GM23338 (cell line): ENCODE measurements around the gene UNC5B. TPM values are rescaled to one million over a fixed set of nuclear protein-coding genes. Genes with fewer than 3 reads are reported as not detected.

Experiments
- ATAC-seq: fragments of 200-7000 bp; cut with Tn5 transposase; 3 replicates; pipeline ENCODE4 v1.9.1; 2020
- DNase-seq: peaks from one replicate; pipeline ENCODE4 v3.0.0-alpha.2; 2015; ENCODE audit warnings: low spot score
- H2AFZ ChIP-seq: fragments of 200-600 bp; sonication (generic); 2 replicates; pipeline ENCODE4 v1.8.0; 2016; ENCODE audit warnings: antibody characterized with exemption, mild to moderate bottlenecking, moderate library complexity
- H3F3A ChIP-seq: fragments of 200-600 bp; sonication (generic); replicated peaks from 2 replicates; pipeline ENCODE4 v1.8.0; 2017; ENCODE audit warnings: antibody characterized with exemption, mixed run types, low read depth
- H3K27ac ChIP-seq: fragments of 200-600 bp; sonication (generic); 2 replicates; pipeline ENCODE4 v1.6.1; 2016; ENCODE audit warnings: low read depth
- H3K27me3 ChIP-seq: fragments of 200-600 bp; sonication (generic); 2 replicates; pipeline ENCODE4 v1.8.0; 2016; ENCODE audit warnings: mild to moderate bottlenecking, mixed run types, moderate library complexity; ENCODE audit not compliant: insufficient read depth
- H3K36me3 ChIP-seq: fragments of 200-600 bp; sonication (generic); 2 replicates; pipeline ENCODE4 v1.8.0; 2016; ENCODE audit warnings: mild to moderate bottlenecking; ENCODE audit not compliant: insufficient read depth
- H3K4me1 ChIP-seq: fragments of 200-600 bp; sonication (generic); 2 replicates; pipeline ENCODE4 v1.8.0; 2016; ENCODE audit warnings: mild to moderate bottlenecking, moderate library complexity; ENCODE audit not compliant: insufficient read depth
- H3K4me2 ChIP-seq: fragments of 200-600 bp; sonication (generic); 2 replicates; pipeline ENCODE4 v1.7.1; 2017; ENCODE audit warnings: mixed run types
- H3K4me3 ChIP-seq: fragments of 200-600 bp; sonication (generic); 2 replicates; pipeline ENCODE4 v1.6.1; 2016; ENCODE audit warnings: mixed run types
- H3K79me2 ChIP-seq: fragments of 200-600 bp; sonication (generic); replicated peaks from 2 replicates; pipeline ENCODE4 v1.8.0; 2017; ENCODE audit warnings: mild to moderate bottlenecking; ENCODE audit not compliant: insufficient read depth
- H3K9me2 ChIP-seq: fragments of 200-600 bp; sonication (generic); 2 replicates; pipeline ENCODE4 v1.8.0; 2017; ENCODE audit not compliant: insufficient read depth
- H4K20me1 ChIP-seq: fragments of 200-600 bp; sonication (generic); replicated peaks from 2 replicates; pipeline ENCODE4 v1.8.0; 2017; ENCODE audit warnings: mild to moderate bottlenecking; ENCODE audit not compliant: insufficient read depth
- H3K27ac Mint-ChIP-seq: 2 replicates; pipeline ENCODE4 v1.8.0; 2020; ENCODE audit warnings: inconsistent platforms, mild to moderate bottlenecking, moderate library complexity, mixed read lengths
- H3K27me3 Mint-ChIP-seq: 3 replicates; pipeline ENCODE4 v1.8.0; 2022; ENCODE audit warnings: low read depth, mild to moderate bottlenecking, moderate library complexity, mixed read lengths, inconsistent platforms; ENCODE audit not compliant: insufficient read depth, poor library complexity
- H3K36me3 Mint-ChIP-seq: 3 replicates; pipeline ENCODE4 v1.8.0; 2021; ENCODE audit warnings: low read depth, mild to moderate bottlenecking, inconsistent platforms, moderate library complexity, mixed read lengths
- H3K4me1 Mint-ChIP-seq: 3 replicates; pipeline ENCODE4 v1.8.0; 2020; ENCODE audit warnings: mild to moderate bottlenecking, inconsistent platforms, mixed read lengths
- H3K4me3 Mint-ChIP-seq: 3 replicates; pipeline ENCODE4 v1.8.0; 2021; ENCODE audit warnings: moderate library complexity, mild to moderate bottlenecking, inconsistent platforms, mixed read lengths
- H3K9me3 Mint-ChIP-seq: 3 replicates; pipeline ENCODE4 v1.8.0; 2020; ENCODE audit warnings: moderate library complexity, mild to moderate bottlenecking, inconsistent platforms, mixed read lengths
- CTCF ChIP-seq, 2 experiments: fragments of 200-600 bp in 1 of 2; sonication (generic) in 1 of 2; conservative IDR thresholded peaks; 2 replicates each; pipeline versions ENCODE4 v1.5.1 to v1.6.1; 2016 to 2017; ENCODE audit warnings: antibody characterized with exemption in 2 of 2, low read depth in 2 of 2, mild to moderate bottlenecking in 2 of 2, moderate library complexity in 1 of 2
- ETS1 ChIP-seq: IDR thresholded peaks from 2 replicates; pipeline ENCODE4 v1.6.1; 2016; ENCODE audit warnings: antibody characterized with exemption
- EZH2 ChIP-seq: fragments of 200-600 bp; sonication (generic); IDR thresholded peaks from one replicate; pipeline ENCODE4 v1.8.0; 2017; ENCODE audit warnings: antibody characterized with exemption, mild to moderate bottlenecking, low read depth; ENCODE audit not compliant: unreplicated experiment
- JUNB ChIP-seq: IDR thresholded peaks from one replicate; pipeline ENCODE4 v1.6.1; 2016; ENCODE audit warnings: antibody characterized with exemption; ENCODE audit not compliant: unreplicated experiment
- POLR2AphosphoS5 ChIP-seq: IDR thresholded peaks from 2 replicates; pipeline ENCODE4 v1.6.1; 2016; ENCODE audit warnings: antibody characterized with exemption, low read depth
- STAT1 ChIP-seq: IDR thresholded peaks from one replicate; pipeline ENCODE4 v1.6.1; 2016; ENCODE audit warnings: antibody characterized with exemption; ENCODE audit not compliant: unreplicated experiment
- ZNF114 ChIP-seq: fragments of 250-450 bp; sonication (Bioruptor Pico); IDR thresholded peaks from 2 replicates; pipeline ENCODE4 v1.5.0; 2020; ENCODE audit warnings: mild to moderate bottlenecking, moderate library complexity
- ZNF331 ChIP-seq: fragments of 250-450 bp; sonication (Bioruptor Pico); IDR thresholded peaks from 2 replicates; pipeline ENCODE4 v1.5.0; 2020; ENCODE audit warnings: low read depth, mild to moderate bottlenecking, moderate library complexity
- polyA plus RNA-seq: library from polyadenylated mRNA; unstranded; fragments of >200 nt; fragmentation: Nextera tagmentation; extraction: Ambion mirVana; gene quantifications from 2 replicates; pipeline ENCODE4 v1.2.1, GENCODE V29; 2016
- total RNA-seq: library from RNA; depleted of rRNA; stranded (reverse); fragments of >200 nt; shearing (Covaris generic); gene quantifications from 2 replicates; pipeline ENCODE4 v1.2.3, GENCODE V29; 2014
- TF ChIP-seq, protein P1 (sequence below): fragments of 250-450 bp; sonication (Bioruptor Pico); IDR thresholded peaks from 2 replicates; pipeline ENCODE4 v1.5.0; 2020; ENCODE audit warnings: mild to moderate bottlenecking, moderate library complexity

UNC5B gene
- total and polyA plus RNA-seq, 2 experiments from 2014 or later: 8.0 to 31.2 TPM

DNA sequence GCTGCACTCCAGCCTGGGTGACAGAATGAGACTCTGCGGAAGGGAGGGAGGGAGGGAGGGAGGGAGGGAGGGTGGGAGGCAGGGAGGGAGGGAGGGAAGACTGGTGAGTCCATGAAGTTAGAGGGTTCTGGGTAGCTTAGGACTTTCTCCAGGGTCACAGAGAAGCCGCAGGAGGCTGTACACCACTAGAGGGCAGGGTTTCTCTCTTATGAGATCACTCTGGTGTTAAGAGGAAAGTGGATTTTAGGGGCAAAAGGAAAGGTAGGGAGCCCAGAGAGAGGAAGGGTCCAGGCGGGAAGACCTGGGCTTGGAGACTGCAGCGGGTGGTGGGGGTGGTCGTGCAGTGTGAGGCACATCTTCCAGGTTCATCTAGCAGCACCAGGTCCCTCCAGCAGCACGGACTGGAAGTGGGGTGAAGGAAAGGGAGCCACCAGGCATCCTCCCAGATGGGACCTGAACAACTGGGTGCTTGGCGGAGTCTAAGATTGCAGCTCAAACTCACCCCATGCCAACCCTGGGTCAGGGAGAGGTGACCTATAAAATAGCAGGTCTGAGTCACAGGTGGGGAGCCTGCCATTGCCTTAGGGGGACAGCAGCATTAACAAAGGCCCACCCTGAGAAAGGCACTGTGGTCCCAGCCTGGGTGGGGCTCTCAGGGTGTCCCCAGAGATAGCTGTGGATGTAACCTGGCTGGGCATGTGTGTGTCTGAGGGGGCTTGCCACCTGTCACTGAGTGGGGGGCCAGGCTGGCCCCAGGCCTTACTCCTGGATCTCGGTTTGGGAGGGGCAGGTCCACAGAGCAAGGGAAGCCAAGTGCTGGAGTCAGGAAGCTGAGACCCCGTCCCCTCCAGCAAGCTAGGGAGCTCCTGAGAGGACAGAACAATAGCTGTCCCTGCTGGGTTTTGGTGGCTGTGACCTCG lies 58.2 kb downstream of the UNC5B start:
- Mint-ChIP-seq H3K27ac (peak overlapping the region; percentile 93), H3K4me1 (peaks cover 77% of the 10 kb centered on the region), H3K27me3 (peaks cover 20% of the 10 kb centered on the region), H3K36me3 (no peaks in the 10 kb centered on the region; the same call in 2 of the 3 replicates), H3K4me3 (peak overlapping the region; percentile 62), H3K9me3 (no peaks in the 10 kb centered on the region; the same call in 2 of the 3 replicates)
- H3K27me3 ChIP-seq: no peaks in the 10 kb centered on the region
- DNase-seq: peak; percentile 94
- H3K4me2 ChIP-seq: peak overlapping the region; percentile 64; the same call in 1 of the 2 replicates
- H3K9me2 ChIP-seq: no peaks in the 10 kb centered on the region
- H2AFZ ChIP-seq: no peak overlapping the region
- no peak for TF ChIP-seq ZNF114
- TF ChIP-seq EZH2: no peak
- no peak for TF ChIP-seq ETS1
- no peak for TF ChIP-seq STAT1
- TF ChIP-seq, protein P1, sequence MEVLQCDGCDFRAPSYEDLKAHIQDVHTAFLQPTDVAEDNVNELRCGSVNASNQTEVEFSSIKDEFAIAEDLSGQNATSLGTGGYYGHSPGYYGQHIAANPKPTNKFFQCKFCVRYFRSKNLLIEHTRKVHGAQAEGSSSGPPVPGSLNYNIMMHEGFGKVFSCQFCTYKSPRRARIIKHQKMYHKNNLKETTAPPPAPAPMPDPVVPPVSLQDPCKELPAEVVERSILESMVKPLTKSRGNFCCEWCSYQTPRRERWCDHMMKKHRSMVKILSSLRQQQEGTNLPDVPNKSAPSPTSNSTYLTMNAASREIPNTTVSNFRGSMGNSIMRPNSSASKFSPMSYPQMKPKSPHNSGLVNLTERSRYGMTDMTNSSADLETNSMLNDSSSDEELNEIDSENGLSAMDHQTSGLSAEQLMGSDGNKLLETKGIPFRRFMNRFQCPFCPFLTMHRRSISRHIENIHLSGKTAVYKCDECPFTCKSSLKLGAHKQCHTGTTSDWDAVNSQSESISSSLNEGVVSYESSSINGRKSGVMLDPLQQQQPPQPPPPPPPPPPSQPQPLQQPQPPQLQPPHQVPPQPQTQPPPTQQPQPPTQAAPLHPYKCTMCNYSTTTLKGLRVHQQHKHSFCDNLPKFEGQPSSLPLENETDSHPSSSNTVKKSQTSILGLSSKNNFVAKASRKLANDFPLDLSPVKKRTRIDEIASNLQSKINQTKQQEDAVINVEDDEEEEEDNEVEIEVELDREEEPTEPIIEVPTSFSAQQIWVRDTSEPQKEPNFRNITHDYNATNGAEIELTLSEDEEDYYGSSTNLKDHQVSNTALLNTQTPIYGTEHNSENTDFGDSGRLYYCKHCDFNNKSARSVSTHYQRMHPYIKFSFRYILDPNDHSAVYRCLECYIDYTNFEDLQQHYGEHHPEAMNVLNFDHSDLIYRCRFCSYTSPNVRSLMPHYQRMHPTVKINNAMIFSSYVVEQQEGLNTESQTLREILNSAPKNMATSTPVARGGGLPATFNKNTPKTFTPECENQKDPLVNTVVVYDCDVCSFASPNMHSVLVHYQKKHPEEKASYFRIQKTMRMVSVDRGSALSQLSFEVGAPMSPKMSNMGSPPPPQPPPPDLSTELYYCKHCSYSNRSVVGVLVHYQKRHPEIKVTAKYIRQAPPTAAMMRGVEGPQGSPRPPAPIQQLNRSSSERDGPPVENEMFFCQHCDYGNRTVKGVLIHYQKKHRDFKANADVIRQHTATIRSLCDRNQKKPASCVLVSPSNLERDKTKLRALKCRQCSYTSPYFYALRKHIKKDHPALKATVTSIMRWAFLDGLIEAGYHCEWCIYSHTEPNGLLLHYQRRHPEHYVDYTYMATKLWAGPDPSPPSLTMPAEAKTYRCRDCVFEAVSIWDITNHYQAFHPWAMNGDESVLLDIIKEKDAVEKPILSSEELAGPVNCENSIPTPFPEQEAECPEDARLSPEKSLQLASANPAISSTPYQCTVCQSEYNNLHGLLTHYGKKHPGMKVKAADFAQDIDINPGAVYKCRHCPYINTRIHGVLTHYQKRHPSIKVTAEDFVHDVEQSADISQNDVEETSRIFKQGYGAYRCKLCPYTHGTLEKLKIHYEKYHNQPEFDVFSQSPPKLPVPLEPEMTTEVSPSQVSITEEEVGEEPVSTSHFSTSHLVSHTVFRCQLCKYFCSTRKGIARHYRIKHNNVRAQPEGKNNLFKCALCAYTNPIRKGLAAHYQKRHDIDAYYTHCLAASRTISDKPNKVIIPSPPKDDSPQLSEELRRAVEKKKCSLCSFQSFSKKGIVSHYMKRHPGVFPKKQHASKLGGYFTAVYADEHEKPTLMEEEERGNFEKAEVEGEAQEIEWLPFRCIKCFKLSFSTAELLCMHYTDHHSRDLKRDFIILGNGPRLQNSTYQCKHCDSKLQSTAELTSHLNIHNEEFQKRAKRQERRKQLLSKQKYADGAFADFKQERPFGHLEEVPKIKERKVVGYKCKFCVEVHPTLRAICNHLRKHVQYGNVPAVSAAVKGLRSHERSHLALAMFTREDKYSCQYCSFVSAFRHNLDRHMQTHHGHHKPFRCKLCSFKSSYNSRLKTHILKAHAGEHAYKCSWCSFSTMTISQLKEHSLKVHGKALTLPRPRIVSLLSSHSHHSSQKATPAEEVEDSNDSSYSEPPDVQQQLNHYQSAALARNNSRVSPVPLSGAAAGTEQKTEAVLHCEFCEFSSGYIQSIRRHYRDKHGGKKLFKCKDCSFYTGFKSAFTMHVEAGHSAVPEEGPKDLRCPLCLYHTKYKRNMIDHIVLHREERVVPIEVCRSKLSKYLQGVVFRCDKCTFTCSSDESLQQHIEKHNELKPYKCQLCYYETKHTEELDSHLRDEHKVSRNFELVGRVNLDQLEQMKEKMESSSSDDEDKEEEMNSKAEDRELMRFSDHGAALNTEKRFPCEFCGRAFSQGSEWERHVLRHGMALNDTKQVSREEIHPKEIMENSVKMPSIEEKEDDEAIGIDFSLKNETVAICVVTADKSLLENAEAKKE (CRISPR knock-in tag): no peak
- no peak for TF ChIP-seq ZNF331 (CRISPR knock-in tag)
- TF ChIP-seq CTCF (conservative IDR thresholded peaks at IDR 0.05; ENCODE audit: low read depth in 2 of 2): peak; percentile 64 to 77
- no peak for TF ChIP-seq JUNB
- TF ChIP-seq POLR2AphosphoS5: no peak
- peak overlapping the region; percentile 96 for H3K27ac ChIP-seq
- ATAC-seq: peak; percentile 64
- H3K79me2 ChIP-seq: peaks cover 37% of the 10 kb centered on the region
- H3F3A ChIP-seq: peaks cover 7% of the 10 kb centered on the region
- peaks cover 42% of the 10 kb centered on the region for H3K4me1 ChIP-seq
- H3K4me3 ChIP-seq: peak overlapping the region; percentile 34; the same call in 1 of the 2 replicates
- no peaks in the 10 kb centered on the region for H3K36me3 ChIP-seq
- H4K20me1 ChIP-seq: no peaks in the 10 kb centered on the region; the same call in 1 of the 2 replicates
